ENCODE measurements around the gene PCDHA9. TPM values are rescaled to one million over a fixed set of nuclear protein-coding genes. Genes with fewer than 3 reads are reported as not detected.

Gene PCDHA9
- total and polyA plus RNA-seq, 4 donors = under 0.01 TPM; not detected in 3

- 42% methylated on average over 114 of the region's 114 CpGs for WGBS
- H3K36me3 ChIP-seq (ENCODE audit: control insufficient read depth in 4 of 4, insufficient read depth in 3 of 4, low read depth in 1 of 4, low read length in 3 of 4) = no peaks in the 10 kb centered on the region
- TF ChIP-seq REST (IDR thresholded peaks at IDR 0.05) (no peak), SP1 (IDR thresholded peaks at IDR 0.05) (no peak), GABPA (IDR thresholded peaks at IDR 0.05 in 1 of 2, conservative IDR thresholded peaks at IDR 0.05 in 1 of 2) (no peak), ATF3 (IDR thresholded peaks at IDR 0.05) (no peak), TAF1 (conservative IDR thresholded peaks at IDR 0.05) (no peak), CTCF (IDR thresholded peaks at IDR 0.05; ENCODE audit: low read depth, low read length, missing input control) (no peak), EGR1 (IDR thresholded peaks at IDR 0.05; ENCODE audit: low read depth in 2 of 2) (no peak), YY1 (IDR thresholded peaks at IDR 0.05) (no peak), JUND (IDR thresholded peaks at IDR 0.05) (no peak), ZBTB33 (IDR thresholded peaks at IDR 0.05) (no peak), RXRA (IDR thresholded peaks at IDR 0.05) (no peak), MAX (IDR thresholded peaks at IDR 0.05) (no peak), RAD21 (IDR thresholded peaks at IDR 0.05) (no peak), FOXA1 (IDR thresholded peaks at IDR 0.05) (no peak), HNF4A (conservative IDR thresholded peaks at IDR 0.05) (no peak), HNF4G (IDR thresholded peaks at IDR 0.05) (no peak), NR2F2 (IDR thresholded peaks at IDR 0.05) (no peak), FOXA2 (IDR thresholded peaks at IDR 0.05) (no peak)
- H3K9me3 ChIP-seq (ENCODE audit: control insufficient read depth in 4 of 4, low read length in 3 of 4) = peaks cover 12 to 27% (median 20%) of the 10 kb centered on the region in 4 donors
- no peaks in the 10 kb centered on the region for H3K4me1 ChIP-seq (ENCODE audit: control insufficient read depth in 4 of 4, insufficient read depth in 4 of 4, low read length in 3 of 4)
- peaks cover 0 to 11% (median 6%) of the 10 kb centered on the region in 4 donors for H3K27me3 ChIP-seq (ENCODE audit: control insufficient read depth in 4 of 4, insufficient read depth in 4 of 4, low read length in 3 of 4)
- DNase-seq (ENCODE audit: low spot score) = no peak
- no peak overlapping the region for H3K27ac ChIP-seq (ENCODE audit: low read depth in 1 of 2, low read length in 2 of 2)
- H3K9ac ChIP-seq (ENCODE audit: low read depth in 1 of 2, low read length in 2 of 2) = no peak overlapping the region
- peak overlapping the region in 1 of 3 donors; percentile 10 for H3K4me3 ChIP-seq (ENCODE audit: low read depth in 1 of 3, low read length in 3 of 3)
Measured at GRCh38 chr5:140870221-140871201, 22.3 kb downstream of the PCDHA9 start.

Measured in liver (tissue), 9 donors.